Superior temporal gyrus (tissue), 1 donor: ENCODE data around the gene TRAPPC2L.
"Not testable (repeated sequence)": the region's sequence is repeated elsewhere in the genome, so short reads cannot be mapped to it uniquely, and the experiment has no call there.

Experiments used
- DNase-seq: peaks from one replicate; pipeline ENCODE4 v3.0.0-alpha.2; 2016; ENCODE audit errors: extremely low spot score

Gene TRAPPC2L

DNA sequence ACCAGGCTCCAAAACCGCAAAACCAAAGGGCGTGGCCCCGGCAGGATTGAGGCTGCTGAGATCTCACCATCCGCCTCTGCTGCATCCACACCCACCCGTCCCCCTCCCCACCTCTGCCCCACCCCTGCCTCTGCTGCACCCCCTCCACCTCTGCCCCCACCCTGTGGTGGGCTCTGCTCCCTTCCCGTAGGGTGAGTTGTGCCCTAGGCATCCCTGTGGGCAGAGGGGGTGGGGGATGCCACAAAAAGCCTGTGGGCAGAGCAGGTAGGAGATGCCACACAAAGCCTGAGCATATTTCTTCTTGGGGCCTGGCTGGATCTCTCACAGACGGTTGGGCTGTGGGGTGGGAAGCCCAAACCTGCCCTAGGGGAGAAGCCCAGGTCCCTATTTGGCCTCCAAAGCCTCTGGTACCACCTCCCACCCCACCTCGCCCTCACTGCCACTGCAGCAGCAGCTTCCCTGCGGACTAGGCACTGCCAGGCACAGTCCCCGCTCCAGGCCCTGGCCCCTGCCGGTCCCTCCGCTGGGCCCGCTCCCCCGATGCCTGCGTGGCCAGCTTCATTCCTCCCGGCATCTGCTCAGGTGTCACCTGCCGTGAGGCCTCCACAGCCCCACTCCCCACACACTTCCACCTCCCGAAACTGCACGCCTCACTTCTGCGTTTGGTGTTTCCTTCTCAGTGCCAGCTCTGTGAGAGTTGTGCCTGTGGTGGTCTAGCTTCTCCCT, 20.8 kb downstream of the TRAPPC2L start:
- DNase-seq: no peak

DNA sequence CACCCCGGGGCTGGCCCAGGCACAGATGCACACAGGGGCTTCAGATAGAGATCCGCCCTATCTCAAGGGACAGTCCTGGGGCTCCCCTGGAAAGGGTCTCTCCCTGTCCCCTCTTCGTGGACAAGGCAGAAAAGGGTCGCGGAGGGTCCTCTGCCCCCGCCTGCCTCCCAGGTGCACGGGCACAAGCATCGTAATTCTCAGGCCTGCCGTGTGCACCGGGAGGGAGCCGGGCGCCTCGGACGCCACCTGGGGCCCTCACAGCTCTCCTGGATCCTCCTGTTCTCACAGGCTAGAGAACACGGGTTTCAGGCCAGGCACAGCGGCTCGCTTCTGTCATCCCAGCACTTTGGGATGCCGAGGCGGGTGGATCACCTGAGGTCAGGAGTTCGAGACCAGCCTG, 21.4 kb downstream of the TRAPPC2L start:
- no peak for DNase-seq

DNA sequence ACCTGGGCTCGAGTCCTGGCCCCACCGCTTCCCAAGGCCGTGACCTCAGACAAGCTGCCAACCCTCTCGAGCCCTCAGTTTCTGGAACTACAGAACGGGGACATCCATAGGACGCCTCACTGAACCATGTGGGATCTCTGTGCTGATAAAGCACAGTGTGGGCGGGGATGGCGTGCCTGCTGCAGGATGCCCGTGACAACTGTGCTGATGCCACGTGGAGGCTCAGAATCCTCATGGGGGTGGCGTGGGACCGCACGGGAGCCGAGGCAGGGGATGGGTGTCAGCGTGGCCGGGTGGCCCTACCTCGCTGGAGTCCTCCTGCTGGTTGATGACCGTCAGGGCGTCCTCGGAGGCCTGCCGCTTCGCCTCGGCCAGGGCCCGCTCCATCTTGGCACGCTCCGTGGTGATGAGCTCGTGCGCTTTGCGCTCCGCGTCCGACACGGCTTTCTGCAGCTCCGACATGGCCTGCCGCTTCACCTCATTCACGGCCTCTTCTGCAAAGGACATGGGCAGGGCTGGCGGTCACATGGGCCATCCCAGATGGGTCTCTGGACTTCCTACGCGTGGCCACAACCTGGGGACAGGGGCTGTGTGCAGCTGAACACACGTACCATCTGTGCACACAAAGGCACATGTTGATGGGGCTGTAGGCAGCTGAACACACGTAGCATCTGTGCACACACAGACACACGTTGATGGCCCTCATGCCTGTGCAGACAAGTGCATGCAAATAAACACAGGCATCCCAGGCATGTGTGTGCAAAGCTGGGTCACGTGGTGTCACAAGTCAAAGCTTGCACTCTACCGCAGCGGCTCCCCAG, 22.2 kb downstream of the TRAPPC2L start:
- DNase-seq: no peak

DNA sequence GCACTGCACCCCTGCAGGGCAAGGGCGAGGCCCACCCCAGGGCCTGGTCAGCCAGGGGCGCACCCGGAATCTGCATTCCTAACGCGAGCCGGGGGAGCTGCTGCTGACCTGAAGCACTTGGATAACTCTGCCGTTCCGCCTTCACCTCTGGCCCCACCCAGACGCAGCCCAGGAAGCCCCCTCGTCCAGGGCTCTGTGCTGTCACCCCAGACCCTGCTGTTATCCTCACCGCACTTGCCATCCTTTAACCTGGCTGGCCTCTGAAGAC, 22.8 kb downstream of the TRAPPC2L start:
- no peak for DNase-seq

DNA sequence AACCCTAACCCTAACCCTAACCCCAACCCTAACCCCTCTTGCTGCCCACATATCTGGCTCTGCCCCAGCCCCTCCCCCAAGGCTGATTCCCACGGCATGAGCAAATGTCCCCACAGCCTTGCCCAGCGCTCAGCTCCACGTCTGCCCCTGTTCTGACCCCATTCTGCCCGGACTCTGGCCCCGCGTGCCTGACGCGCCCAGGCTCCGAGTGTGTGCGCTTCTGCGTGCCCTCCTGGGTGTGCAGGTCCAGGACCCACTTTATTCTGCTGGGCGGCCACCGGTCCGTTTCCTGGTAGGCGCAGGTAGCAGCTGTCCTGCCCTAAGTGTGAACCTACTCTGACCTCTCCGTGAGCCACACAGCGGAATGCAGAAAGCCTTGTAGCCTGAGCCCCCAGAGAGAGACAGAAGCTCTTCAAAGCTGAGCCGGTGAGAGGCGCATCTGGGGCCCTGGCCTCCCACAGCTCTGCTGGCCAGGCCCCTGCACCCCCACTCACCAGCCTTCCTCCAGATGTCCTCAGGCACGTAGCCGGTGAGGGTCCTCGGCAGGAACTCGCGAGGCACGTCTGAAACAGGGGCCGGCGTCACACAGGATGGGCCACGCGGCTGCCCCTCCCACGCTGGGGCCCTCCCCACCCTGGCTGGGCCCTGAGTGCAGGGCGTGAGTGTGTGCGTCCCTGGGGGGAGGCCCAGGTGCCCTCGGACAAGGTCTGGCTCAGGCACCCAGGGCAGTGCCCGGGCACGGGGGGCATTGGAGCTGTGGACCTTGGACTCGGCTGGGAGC, 23.5 kb downstream of the TRAPPC2L start:
- no peak for DNase-seq

DNA sequence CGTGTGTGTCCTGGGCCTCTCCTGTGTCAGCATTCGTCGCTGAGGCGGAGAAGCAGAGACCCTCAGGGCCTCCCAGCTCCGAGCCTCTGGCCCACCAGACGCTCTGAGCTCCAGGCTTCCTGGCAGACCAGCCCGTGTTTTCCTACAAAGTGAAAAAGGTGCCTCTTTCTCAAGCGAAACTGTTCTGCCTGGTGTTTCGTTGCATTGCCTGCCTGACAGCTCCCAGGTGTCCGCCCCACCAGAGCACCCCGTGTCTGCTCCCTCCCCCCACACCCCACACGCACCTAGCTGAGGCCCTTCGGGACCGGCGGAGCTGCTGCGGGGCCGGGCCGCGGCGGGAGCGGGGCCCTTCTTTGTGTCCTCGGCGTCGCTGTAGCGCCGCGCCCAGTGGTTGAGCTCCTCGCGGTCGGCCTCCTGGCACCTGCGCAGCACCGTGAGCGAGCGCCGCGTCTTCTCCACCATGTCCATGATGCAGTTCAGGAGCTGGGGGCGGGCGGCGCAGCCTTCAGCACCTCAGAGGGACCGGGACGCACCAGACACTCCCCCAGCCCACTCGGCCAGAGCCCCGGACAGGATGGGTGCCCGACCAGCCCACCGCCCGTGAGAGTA, 24.2 kb downstream of the TRAPPC2L start:
- no peak for DNase-seq

DNA sequence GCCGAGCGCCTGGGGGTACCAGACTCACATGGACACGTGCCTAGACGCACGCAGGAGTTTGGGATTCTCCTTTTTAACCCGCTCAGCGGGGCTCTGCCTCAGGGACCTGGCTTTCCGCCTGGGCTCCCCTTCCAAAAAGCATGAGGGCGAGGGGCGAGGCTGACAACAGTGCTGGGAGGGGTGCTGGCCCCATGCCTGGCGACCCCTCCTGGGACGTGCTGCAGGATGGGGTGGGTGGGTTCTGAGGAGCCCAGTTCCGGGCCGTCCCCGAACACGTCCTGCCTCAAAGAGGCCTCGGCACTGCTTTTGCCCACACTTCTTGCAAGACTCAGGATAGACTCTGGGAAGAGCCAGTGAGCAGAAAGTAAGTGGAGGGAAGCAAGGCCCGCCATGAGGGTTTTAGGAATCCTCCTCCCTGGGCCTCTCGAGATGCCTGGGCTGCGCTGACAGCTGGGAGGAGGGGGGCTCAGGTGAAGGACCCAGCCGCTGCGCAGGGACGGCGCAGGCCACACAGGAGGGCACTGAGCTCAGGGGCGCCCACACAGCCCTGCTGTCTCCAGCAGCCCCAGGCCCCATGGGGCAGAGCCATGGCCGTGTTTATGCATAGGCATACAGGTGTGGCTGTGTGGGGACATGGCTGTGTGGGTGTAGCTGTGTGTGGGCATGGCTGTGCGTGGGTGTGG, 24.9 kb downstream of the TRAPPC2L start:
- no peak for DNase-seq

DNA sequence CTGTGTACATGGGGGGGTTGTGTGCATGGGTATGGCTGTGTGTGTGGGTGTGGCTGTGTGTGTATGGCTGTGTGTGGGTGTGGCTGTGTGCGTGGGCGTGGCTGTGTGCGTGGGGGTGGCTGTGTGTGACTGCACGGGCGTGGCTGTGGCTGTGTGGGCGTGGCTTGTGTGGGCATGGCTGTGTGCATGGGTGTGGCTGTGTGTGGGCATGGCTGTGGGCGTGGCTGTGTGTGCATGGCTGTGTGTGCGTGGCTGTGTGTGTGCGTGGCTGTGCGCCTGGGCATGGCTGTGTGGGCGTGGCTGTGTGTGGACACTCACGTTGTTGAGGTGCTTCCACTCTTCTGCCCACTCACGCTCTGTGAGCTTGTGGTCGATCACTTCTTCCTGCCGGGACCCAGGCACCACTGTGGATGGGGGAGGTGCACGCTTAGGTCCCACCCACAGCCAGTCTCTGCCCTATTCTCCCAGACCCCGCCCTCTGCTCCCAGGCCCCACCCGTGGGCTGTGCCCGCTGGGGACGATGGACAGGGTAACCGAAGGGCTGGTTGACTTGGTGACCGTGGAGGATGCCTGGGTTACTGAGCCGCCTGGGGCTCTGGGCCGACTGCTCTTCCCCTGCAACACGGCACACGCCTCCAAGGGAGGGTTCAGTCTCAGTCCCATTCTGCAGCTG, 25.6 kb downstream of the TRAPPC2L start:
- no peak for DNase-seq

DNA sequence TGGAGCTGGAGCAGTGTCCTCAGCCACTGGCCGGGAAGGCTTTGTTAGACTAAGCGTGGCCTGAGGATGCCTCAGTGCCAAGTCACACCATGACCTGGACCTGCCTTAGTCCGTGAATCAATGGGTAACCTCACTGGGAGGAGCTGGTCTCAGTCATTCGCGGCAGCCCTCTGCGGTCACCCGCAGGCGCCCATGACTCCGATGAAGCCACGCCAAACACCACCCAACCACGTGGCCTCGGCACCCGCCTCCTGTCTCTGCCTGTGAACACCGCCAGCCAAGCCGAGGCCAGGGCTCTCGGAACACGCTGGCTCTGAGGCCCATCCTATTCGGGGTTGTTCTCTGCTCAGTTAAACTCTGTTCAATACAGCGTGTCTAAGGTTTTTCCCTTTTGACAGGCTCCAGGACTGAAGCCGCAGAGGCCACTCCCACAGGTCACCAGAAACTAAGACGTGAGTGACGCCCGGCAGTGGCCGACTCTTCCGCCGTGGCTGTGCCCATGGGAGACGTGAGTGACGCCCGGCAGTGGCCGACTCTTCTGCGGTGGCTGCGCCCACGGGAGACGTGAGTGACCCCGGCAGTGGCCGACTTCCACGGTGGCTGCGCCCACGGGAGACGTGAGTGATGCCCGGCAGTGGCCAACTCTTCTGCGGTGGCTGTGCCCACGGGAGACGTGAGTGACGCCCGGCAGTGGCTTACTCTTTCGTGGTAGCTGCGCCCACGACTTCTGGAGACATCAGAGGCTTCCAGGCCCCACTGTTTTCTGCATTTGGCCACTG, 26.4 kb downstream of the TRAPPC2L start:
- DNase-seq: peak; percentile 7

DNA sequence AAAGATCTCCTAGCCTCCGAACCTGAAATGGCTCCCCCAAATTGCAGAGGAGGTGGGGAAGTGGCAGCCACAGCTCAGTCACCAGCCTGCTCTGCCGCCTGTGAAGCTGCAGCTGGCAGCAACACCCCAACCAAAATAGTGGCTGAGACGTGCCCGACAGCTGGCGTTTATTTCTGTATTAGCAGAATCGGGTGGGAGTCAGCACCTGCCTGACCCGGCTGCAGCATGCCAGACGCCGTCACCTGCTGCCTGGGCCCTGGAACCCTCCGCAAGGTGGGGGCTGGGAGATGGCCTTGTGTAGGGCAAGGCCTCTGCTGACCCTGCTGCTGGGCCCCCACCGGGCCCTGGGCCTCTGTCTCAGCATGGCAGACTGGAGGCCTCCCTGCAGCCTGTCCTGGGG, 27.0 kb downstream of the TRAPPC2L start:
- peak; percentile 12 for DNase-seq

DNA sequence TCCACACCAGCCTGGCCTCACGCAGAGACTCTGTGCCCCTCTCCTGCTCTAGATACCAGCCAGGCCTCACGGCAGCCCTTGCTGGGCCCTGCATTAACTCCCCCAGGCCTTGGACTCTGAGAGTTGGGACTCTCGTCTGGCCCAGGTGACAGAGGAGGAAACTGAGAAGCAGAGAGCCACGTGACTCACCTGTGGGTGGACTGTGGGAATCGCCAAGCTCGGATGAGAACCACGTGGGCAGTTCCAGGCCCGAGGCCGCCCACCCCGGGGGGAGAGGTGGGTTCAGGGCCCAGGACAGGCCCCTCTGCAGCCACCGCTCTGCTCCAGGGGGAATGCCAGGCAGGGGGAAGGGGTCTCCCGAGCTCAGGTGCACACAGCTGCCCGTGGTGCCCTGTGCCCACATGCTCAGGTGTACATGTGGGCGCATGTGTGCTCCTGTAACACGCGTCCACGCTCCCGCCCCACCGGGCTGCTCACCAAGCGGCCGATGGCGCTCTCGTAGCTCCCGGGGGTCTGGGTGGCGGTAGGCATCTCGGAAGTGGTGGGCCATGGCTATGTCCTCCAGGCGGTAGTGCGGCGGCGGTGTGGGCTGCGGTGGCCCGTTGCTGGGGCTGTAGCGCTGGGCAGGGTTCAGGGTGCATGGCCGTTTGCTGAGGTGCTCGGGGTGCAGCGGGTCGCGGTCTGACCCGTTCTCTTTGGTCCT, 27.8 kb downstream of the TRAPPC2L start:
- DNase-seq: no peak

DNA sequence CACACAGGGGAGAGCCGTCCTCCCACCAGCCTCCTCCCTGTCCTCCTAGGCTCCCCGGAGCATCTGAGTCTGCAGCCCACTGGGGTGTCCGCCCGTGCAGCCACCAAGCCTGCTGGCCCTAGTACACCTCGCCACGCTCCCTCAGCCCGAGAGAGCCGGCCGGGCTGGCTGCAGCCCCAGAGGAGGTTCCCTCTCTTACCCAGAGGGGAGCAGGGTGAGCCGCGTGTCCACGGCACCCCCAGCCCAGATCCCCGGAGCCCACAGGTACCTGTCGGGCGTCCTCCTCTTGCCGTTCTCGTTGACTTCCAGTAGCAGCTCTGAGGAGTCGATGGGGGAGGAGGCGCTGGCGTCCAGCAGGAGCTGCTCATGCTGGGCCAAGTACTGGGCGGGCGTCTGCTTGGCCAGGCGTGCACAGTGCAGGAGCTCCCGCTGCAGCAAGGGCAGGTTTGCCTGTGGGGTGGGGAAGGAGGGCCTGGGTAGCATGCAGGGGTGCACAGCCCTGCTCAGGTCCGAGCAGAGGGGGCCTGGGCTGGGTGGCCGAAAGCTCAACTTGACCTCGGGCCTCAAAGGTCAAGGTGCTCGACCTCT, 28.9 kb downstream of the TRAPPC2L start:
- DNase-seq: no peak

DNA sequence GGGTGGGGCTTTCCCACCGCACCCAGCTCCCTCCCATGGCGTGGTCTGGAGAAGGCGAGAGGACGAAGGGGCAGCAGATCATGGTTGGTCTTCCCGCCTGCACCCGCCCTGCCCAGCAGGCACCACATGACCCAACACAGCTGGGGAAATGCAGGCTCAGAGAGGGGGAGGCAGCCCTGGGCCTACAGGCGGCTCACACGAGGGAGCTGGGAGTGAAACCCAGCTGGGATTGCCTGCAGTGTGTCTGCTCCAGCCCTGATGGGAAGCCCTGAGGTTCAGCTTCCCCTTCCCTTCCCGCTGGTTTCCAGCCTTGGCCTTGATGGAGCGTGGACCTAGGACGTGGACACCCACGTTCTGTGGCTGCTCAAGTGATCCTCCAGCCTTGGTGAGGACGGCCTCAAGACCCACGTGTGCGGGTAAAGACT, 29.5 kb downstream of the TRAPPC2L start:
- no peak for DNase-seq

DNA sequence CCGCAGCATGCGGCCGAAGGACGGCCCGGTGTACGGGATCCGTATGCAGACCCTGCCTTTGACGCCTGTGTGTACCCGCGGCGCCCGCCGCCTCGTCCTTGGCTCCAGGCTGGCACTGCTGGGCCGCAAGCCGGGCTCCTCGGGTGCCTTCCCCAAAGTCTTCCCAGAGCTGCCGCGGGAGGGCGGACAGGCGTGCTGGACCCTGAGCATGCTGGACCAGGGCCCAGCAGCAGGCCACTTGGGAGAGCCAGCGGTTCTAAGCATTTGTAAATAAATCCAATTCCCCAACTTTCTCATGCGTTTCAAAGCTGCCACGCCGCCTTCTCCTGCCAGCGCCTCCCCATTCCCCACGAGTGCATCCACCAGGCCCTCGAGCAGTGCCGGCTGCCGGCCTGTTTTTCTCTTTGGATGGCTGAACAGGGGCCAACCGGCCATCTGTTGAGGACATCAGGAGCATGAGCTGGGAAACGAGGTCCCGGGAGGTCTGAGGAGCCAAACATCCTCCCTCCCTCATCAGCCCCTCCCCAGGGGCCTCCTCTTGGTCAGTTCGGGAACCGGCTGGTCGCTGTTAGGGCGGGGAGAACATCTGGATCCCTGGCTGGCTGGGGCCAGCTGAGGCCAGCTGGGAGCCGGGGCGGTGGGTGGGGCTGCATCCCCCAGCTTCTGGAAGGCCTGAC, 30.1 kb downstream of the TRAPPC2L start:
- no peak for DNase-seq

DNA sequence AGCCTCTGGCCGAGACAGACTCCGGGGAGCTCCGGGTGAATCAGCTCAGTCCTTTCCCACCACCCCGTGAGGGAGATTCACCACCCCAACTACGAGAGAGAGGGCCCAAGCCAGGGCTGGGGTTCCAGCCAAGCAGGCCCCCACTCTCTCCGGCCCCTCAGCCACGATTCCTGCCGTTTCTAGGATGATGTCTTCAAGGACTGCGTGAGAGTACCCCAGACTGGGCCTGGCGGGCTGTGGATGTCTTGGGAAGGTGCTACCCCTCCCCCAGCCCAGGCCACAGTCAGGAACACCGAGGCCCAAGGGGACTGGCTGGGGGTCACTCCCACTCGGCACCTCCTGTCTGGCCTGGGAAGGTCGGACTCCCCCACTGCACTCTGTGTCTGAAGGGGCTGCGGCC, 31.1 kb downstream of the TRAPPC2L start:
- no peak for DNase-seq

DNA sequence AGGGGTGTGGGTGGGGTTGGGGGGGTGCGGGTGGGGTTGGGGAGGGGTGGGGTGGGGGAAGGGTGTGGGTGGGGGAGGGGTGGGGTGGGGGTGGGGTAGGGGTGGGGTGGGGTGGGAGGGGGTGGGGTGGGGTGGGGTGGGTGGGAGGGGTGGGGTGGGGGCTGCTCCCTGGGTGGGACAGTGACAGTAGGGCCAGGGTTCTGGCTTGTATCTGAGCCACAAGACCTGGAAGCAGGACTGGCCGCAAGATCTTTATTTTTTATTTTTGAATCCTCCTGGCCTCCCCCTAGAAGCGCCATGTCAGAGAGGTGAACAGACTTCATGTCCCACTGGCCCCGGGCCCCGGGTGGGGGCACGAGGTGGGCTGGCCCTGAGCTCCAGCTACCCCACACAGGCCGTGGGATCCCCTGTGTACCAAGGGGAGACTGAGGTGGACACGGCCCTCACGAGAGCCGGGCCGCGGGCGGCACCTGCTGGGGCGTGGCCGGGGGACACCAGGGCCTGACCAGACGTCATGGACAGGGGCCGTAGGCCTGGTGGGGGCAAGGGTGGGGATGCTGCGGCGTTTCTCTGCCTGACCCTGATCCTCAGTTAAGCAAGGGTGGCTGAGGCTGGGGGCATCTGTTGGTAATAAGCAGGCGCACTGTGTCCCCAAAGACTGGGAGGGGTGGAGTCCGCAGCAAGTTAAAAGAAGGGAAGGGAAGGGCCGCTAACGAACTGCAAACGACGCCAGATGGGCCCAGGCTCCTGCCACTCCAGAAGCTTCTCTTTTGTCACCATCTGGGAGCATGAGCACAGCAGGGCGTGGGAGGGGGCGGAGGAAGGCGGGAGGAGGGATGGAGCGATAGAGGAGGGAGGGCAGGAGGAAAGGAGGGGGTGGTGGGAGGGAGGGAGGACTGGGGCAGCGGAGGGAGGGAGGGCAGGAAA, 31.8 kb downstream of the TRAPPC2L start:
- DNase-seq: no peak

DNA sequence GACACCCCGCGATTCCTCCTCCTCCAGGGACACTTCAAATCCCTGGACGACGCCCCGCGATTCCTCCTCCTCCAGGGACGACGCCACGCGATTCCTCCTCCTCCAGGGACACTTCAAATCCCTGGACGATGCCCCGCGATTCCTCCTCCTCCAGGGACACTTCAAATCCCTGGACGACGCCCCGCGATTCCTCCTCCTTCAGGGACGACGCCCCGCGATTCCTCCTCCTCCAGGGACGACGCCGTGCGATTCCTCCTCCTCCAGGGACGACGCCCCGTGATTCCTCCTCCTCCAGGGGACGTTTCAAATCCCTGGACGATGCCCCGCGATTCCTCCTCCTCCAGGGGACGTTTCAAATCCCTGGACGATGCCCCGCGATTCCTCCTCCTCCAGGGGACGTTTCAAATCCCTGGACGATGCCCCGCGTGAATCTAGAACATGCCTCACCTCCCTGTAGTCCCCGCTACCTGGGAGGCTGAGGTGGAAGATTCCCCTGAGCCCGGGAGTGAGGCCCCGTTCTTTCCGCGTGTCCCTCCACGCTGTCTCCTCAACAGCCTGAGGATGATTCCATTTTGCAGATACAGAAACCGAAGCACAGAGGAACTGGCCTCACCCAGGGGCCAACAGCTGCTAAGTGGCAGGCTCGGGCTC, 32.9 kb downstream of the TRAPPC2L start:
- DNase-seq: not testable (repeated sequence)
